Activated CD8-positive, alpha-beta memory T cell treated with anti-CD3 and anti-CD28 coated beads, Interleukin-2, amount 50 U/mL, for 4 hours (primary cell): ENCODE data around the gene MUC6.

ENCODE experiments used
- DNase-seq: peaks from one replicate; pipeline ENCODE4 v3.0.0-alpha.2; 2020

Gene MUC6

DNA sequence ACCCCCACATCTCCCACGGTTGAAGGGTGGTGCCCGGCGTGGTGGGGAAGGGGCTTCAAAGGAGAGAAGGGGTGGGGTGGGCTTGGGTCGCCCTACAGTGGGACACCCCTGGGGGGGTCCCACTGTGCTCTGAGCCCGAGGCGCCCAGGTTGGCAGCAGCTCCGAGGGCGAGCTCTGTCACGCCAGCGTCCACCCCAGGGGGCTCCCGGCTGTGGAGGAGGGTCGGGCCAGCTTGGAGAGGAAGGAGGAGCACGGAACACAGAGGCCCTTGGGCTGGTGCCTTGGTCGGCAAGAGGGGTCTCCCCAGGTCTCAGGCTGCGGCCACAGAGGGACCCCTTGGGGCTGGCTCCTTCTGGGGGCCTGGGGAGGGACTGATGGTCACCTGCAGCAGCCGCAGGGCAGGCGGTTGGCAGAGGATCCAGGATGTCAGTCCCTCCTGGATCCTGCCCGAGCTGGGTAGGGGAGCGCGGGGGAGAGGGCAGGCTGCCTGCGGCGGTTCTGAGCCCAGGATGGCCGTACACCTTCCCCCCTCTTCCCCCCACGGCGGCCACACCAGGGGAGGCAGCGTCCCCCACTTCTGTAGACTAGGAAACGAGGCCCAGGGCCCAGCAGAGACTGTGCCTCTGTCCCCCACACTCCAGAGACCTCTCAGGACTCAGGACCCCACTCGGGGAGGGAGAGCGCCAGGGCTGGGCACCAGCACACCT, 788 bp downstream of the MUC6 start:
- no peak for DNase-seq

DNA sequence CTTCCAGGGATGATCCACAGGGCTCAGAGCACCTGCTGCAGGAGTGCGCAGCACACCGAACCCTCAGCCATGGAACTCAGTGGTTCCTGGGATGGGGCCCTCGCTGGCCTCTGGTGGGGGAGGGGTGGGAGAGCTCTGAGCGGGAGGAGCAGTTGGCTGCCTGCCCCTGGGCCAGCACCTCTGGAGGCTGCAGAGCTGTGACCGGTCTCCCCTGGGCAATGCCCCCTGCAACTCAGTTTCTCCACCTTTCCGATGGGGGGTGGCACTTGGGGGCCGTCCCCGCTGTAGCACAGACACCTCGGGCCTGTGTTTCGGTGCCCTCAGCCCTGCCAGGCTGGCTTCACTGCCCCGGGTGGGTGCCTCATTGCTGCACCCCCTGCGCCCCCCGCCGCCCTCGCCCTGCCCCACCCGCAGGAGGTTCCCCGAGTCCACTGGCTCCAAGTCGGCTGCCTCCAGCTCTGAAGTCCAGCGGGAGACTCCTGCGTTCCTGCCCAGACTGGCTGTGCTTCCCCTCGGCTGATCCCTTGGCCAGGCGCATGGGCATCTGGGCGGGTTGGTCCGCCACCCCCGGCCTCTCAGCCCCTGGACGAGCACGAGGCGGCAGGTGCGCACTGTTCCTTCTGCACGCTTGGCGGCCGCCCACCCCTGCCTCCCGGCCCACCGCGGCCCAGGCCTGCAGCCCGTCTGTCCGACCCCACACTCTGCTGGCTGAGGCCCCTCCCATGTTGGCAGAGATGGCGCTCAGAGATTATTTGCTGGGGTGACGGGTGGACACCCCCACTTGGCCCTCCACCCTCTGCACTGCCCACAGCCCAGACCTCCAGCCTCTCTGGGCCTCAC, 1.8 kb downstream of the MUC6 start:
- DNase-seq, result no peak

DNA sequence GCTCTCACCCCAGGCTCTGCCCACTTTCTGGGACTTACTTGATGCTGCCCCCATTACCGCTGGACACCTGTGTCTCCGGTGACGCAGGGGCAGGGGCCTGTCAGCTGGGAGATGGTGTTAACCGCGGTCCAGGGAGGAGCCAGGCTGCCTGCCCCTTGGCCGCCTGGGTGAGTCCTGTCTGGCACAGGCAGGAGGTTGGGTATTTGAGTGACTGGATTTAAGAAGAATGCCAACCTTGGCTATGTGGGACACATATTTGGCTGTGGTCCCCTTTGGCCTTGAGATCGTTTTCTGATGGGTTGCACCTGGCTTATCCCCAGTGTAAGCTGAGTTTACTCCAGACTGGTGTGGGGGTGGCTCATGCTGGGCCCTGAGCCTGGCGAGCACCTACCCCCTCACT, 2.5 kb downstream of the MUC6 start:
- DNase-seq, result no peak

DNA sequence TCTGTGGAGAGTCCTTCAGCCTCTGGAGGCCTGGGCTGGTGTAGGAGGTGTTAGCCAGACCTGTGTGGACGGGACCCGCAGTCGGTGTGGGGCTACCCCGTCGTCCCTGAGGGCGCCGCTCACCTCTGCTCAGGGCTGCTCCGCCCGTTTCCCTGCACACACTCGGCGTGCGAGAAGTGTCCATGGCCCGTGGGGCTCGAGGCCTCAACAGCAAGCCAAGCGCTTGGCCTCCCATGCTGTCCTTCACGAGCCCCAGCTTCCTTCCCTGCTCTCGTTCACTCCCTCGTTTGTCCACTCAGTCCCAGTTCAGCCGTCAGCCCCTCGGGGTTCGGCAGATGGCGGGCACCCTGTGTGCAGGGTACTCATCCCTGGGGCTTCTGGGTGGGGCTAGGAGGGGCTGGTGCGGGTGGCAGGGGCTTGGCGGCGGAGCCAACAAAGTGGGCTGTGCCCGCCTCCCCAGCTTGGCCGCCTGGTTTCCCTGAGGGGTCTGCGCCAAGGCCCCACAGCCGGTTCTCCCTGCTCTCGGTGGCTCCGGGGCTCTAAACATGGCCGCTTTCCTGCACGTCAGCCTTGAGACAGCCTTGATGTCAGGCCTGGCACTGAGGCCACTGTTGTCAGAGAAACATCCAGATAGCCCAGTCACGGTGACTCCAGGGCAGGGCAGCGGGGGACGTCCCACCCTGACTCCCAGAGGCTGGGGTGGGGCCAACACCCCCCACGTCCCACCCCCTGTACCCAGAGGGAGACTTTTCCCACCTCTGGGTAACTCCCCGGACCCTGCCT, 3.3 kb downstream of the MUC6 start:
- no peak for DNase-seq

DNA sequence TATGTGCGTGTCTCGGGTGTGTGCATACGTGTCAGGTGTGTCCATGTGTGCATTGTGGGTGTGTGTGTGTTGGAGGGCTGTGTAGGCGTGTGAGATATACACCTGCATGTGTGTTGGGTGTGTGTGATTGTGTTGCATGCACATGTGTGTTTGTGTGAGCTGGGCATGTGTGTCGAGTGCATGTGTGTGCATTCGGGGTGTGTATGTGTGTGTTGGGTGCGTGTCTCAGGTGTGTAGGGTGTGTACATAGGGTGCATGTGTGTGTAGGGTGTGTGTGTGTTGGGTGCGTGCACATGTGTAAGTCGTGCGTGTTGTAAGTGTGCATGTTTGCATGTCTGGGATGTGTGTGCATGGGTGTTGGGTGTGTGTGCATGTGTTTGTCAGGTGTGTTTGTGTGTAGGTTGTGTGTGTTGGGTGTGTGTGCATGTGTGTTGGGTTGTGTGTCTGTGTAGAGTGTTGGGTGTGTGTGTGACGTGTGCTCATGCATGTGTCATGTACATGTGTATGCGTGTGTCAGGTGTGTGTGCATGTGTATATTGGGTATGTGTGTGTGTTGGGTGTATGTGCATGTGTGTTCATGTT, 4.1 kb downstream of the MUC6 start:
- no peak for DNase-seq

DNA sequence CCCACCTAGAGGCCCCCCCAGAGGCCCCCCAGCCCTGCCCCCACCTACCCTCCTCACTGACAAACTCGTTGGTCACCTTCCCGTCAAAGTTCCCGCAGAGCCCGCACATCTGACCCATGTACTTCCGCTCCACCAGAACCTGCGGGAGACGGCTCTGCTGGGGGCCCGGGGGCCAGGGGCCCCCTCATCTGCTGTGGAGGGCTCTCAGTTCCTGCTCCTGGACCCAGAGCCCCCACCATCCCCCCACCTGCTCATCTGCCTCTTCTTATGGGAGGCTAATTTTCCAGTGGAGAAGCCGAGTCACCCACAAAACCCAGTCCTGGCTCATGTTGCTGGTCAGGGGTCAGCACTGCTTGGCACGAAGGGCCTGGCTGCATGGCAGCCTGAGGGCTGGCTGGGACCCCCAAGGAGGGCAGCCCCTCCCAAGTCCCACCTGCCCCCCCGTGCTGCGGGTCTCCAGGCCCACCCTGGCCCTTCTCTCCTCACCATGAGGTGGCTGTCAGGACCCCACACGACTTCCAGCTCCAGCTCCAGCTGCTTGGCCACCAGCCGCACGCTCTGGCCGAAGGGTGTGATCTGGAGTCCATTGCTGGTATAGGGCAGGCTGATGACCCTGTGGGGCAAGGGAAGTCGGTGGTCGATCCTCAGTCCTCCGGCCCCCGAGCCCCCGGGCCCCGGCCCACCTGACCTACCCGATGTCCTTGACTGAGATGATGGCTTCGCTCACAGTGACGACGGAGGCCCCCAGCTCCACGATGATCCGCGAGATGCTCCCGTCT, 5.2 kb downstream of the MUC6 start:
- no peak for DNase-seq

DNA sequence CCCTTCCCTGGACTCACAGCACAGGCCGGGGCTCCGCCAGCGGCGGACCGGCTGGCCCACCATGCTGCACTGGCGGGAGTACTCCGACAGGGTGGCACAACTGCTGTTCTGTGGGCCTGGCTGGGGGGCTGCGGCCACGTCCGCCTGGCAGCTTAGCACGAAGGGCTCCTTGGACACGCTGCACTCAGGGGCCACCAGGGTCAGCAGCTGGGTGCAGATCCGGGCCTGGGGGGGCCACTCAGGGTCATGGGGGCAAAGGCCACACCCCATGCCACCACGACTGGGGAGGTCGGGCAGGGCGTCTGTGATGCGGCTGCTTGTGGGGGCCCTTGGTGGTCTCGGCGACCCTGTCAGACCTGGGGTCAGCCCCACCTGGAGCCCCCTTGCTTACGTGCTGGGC, 6.0 kb downstream of the MUC6 start:
- no peak for DNase-seq

DNA sequence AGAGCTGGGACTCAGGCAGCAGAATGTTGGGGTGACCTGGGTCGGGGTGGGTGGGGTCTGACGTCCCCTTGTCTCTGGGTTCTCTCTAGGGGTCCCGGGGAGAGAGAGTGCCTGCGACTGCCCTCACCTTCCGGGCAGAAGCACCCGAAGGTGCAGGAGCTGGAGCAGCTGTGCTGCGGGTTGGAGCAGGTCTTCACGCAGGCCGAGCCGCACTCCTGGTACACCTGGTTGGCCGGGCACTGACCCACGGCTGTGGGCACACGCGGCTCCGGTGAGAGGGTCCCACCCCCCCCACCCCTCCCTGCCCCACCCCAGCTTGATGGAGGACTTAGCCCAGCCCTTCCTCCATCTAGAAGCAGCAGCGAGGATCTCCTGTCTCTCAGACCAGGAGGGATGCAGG, 6.4 kb downstream of the MUC6 start:
- no peak for DNase-seq

DNA sequence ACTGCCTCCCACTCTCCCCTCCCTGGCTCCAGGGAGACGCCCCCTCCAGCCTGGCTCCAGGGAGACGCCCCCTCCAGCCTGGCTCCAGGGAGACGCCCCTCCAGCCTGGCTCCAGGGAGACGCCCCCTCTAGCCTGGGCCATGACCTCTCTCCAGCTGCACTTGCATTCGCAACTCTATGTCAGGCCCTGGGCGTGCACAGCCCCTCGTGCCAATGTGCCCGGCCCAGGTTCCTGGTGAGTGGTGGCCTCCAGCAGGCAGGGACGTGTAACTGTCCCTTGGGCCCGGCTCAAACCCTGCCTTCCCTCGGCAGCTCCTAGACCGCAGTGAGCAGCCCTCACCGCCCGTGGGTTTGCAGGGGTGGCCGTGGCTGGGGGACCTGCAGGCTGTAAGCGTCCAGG, 6.9 kb downstream of the MUC6 start:
- DNase-seq, result no peak

DNA sequence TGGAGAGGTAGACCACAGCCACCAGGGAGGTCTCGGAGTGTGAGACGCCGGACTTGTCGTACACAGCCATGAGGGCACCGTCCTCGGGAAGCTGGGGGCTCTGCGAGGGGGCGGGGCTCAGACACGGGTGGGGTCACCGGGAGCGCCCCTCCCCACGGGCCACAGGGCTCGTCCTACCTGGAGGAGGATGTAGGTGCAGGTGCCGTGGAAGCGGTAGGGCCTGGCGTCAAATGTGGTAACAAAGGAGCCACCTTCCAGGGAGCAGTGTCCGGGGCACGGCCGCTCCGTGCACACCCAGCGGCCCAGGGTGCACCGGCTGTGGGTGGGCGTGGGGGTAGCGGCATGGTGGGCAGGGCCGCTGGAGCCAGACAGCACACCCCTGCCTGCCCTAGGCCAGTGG, 7.5 kb downstream of the MUC6 start:
- DNase-seq, result no peak

DNA sequence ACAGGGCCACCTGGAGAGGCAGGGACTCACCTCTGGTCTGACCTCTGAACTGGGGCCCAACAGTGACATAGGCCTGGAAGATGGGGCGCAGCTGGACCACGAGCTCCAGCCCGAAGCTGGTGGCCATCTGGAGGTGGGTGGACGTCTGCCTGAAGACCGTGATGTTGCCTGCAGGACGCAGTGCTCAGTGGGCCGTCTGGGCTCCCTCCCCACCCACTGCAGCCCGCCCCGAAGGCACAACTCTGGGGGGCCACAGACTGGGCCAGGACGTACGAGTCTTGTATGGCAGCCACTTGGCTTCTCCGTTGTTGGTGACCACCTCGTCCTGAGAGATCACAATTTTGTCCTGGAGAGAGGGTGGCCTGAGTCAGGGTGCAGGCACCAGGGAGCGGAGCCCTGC, 7.9 kb downstream of the MUC6 start:
- no peak for DNase-seq

DNA sequence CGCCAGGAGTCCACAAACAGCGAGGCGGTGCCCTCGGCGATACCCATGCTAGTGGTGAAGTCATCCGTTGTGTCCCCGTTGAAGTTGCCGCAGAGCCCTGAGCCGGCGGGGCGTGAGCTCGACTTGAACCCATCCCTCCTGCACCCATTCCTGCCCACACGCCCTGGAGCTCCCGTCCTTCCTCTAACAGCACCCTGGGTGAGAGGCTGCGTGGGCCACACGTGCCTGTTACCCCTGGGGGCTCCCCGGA, 8.3 kb downstream of the MUC6 start:
- DNase-seq, result no peak

DNA sequence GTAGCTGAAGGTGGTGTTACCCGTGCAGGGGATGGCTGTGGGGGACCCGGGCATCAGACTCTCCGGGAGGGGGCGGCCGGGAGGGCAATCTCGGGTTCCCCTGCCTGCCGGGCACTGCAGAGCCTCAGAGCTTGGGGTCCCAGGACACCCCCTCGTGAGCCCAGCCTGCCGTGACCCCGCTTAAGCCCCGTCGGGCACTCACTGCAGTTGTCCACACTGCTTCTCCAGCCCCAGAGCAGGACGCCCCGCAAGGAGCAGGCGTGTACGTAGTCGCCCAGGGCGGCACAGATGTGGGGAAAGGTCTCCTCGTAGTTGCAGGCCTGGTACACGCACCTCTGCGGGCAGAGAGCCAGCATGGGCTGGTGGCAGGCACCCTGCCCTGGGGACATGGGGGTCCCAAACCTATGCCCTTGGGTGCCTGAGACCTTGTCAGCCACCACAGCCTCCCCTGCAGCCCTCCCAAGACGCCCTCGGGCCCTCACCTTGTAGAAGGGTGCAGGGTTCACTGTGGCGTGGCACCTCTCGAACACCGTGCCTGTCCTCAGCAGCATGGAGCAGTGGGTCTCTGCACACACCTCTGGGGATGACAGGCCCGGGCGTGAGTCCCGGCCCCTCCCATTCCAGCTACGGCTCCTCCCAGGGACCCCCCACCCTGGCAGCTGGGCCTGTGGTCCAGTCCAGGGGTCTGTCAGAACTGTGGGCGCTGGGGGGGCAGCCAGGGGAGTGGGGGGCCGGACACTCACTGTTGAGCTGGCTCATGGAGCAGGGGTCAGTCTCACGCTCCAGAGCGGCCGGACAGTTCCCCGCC, 8.8 kb downstream of the MUC6 start:
- no peak for DNase-seq

DNA sequence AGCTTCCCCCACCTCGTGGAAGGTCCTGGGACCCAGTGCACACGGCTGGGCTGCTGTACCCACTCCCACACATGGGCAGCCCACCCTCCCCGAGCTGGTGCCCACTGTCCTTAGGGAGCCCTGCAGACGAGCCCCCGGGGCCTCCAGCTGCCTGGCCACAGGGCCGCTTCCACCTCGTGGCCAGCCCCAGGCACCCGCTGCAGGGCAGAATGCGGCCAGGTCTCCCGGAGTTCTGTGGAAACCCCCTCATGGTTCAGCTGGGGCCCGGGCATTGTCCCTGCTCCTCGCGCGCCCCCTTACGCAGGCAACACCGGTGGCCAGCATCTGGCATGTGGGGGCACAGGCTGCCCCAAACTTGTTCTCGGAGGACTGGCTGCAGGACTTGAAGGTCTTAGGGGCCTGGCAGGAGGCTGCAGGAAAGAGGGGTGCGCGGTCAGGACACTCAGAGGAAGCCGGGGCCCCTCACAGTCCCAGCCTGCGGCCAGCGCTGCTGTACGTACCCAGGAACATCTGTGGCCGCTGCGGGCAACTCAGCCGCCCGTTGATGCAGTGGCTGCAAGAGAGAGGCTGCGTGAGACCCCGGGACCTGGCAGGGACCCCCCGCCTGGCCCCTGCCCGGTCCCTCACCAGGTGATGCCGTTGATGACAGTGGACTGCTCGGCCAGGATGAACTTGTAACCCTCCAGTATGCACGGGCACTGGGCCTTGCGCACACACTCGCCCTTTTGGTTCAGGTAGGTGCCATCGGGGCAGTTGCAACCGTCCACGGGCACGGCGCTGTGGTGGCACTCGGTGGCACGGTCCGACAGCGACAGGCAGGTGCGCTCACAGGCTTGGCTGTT, 9.7 kb downstream of the MUC6 start:
- no peak for DNase-seq

DNA sequence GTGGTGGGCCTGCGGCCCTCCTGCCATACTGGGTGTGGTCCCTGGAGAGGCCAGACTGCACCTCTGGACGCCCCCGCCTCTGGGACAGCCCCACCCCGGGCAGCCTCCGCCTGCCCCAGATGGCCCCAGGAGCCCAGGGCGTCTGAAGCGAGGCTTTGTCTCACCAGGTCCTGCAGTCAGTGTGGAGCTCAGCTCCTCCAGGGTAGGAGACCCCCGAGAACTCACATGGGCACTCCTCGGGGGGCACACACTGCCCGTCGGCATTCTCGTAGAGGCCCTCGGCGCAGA, 10.4 kb downstream of the MUC6 start:
- no peak for DNase-seq

DNA sequence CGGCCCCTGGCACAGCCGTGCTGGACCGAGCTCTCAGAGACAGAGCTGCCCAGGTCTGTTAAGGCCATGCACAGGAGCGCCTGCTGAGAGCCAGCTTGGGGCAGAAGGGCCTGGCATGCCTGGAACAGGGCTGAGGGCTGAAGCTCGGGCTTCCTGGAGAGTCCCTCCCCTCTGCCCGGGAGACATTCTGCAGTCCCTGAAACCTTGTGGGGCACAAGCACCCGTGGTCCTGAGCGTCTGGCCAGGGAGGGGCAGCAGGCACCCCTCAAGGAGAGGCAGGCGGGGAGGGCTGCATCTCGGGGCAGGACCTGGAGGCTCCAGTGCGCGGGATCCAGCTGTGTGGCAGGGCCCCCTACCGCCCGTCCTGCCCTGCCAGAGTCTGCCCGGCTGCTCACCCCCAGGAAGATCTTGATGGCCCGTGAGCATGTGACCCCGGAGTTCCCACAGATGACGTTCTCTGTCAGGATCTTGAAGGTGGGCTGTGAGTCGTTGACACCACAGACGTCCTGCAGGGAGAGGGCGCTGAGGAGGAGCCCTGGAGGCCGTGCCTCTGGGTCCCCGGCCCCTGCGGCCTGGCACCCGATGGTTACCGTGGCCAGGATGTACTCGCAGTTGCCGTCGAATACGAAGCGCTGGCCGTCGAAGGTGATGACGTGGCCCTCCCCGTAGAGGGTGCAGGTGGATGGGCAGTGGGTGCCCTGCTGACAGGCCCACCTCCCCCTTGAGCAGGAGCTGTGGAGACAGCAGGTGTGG, 10.9 kb downstream of the MUC6 start:
- no peak for DNase-seq

DNA sequence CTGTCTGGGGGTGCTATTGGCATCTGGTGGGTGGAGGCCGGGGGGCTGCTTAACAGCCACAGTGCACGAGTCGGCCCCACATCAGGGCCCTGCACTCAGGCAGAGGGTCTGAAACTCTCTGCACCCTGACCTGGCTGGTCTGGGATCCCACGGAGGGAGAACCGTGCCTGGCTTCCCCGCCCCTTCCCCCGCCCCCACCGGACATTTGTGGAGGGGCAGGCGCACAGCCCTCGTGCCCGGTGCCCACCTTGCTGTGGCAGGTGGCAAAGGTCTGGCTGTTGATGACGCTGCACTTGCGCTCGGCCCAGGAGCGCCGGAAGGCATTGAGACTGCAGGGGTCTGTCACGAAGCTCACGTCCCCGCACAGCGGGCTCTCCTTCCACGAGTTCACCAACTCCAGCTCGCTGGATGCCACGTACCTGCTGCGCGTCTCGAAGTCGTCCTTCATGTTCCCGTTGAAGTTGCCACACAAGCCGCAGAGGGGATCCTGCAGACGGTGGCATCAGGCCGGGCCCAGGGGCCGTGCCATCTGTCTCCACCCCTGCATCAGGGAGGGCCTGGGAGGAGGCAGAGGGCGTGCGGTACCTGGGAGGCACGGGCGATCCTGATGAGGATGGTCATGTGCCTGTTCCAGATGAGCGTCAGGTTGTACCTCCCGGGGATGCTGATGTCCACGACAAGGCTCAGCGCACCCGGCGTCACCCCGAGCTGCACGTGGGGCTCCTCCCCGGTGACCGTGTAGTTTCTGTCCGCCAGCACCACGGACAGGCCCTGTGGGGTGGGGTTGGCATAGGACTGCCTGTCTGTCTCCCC, 11.7 kb downstream of the MUC6 start:
- DNase-seq, result no peak

DNA sequence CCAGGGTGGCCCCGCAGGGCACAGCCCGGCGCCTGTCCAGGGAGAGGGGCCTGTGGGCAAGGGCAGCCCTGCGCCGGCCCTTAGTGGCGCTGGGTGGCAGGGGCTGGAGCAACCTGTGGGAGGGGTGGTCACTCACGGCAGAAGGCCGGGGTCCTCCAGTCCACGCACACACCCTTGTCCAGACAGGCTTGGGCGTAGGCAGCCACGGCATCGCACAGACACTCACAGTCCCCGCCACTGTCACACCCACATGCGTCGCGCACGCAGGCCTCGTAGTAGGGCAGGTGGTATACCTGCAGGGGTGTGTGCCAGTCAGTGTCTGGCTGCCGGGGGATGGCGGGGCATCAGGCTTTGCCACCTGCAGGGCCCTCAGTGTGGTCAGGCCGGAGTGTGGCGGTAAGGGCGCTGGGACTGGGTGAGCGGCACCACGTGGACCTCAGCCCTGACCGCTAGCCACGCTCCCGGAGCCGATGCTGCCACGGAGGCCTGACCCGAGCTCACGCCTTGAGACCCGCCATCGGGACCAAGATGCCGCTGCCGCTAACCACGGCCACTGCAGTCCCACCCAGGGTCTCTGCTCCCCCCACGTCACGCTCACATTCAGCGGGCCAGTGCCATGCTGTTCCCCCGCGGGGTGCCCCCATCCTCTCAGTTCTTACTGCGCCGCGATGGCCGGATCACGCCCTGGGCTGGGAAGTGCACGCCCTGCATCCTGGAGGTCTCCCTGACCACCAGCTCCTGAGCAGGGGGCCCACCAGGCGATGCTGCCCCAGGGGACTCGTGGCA, 12.5 kb downstream of the MUC6 start:
- DNase-seq, result no peak
